HCT116 (cell line): ENCODE measurements around the gene UCN.

Source experiments
- CEBPB ChIP-seq: IDR thresholded peaks from 2 replicates; pipeline ENCODE4 v1.6.1; 2012; ENCODE audit warnings: low read depth
- CTCF ChIP-seq, 3 experiments: fragments of 200-600 bp in 1 of 3; sonication (generic) in 1 of 3; IDR thresholded peaks in 2 of 3; conservative IDR thresholded peaks in 1 of 3; 2 replicates each; pipeline ENCODE4 v1.5.1; 2012 to 2017; ENCODE audit warnings: low read depth in 2 of 3, low read length in 2 of 3, antibody characterized with exemption in 1 of 3, borderline replicate concordance in 1 of 3, control low read depth in 1 of 3, mild to moderate bottlenecking in 1 of 3, mixed read lengths in 1 of 3, mixed run types in 1 of 3, moderate library complexity in 1 of 3; ENCODE audit not compliant: insufficient read depth in 1 of 3
- EZH2phosphoT487 ChIP-seq: fragments of 200-600 bp; IDR thresholded peaks from 2 replicates; pipeline ENCODE4 v1.6.1; 2018; ENCODE audit warnings: antibody characterized with exemption, borderline replicate concordance
- JUND ChIP-seq: IDR thresholded peaks from 2 replicates; pipeline ENCODE4 v1.6.1; 2012
- POLR2A ChIP-seq: IDR thresholded peaks from 2 replicates; pipeline ENCODE4 v1.7.0; 2011; ENCODE audit warnings: borderline replicate concordance; ENCODE audit not compliant: insufficient read depth, insufficient read length; ENCODE audit errors: extremely low read depth
- SIN3A ChIP-seq: IDR thresholded peaks from 2 replicates; pipeline ENCODE4 v1.6.1; 2012; ENCODE audit warnings: low read depth
- SP1 ChIP-seq: IDR thresholded peaks from 2 replicates; pipeline ENCODE4 v1.6.1; 2012; ENCODE audit warnings: low read depth
- ZBTB33 ChIP-seq: IDR thresholded peaks from 2 replicates; pipeline ENCODE4 v1.6.1; 2011; ENCODE audit warnings: mild to moderate bottlenecking, low read length, moderate library complexity; ENCODE audit not compliant: insufficient replicate concordance; ENCODE audit errors: extremely low read depth
- ZFX ChIP-seq: fragments of 450-650 bp; IDR thresholded peaks from 2 replicates; pipeline ENCODE4 v1.6.1; 2017

GRCh38 chr2:27271631-27272340 is 36.5 kb downstream of the UCN start:
- TF ChIP-seq ZBTB33, result no peak
- TF ChIP-seq CTCF (IDR thresholded peaks at IDR 0.05 in 2 of 3, conservative IDR thresholded peaks at IDR 0.05 in 1 of 3; ENCODE audit: borderline replicate concordance in 1 of 3, insufficient read depth in 1 of 3, low read depth in 2 of 3, low read length in 2 of 3), result no peak
- TF ChIP-seq ZFX, result no peak
- no peak for TF ChIP-seq SIN3A
- TF ChIP-seq SP1, result no peak
- TF ChIP-seq EZH2phosphoT487, result no peak
- no peak for TF ChIP-seq JUND
- no peak for TF ChIP-seq CEBPB
- TF ChIP-seq POLR2A, result no peak
